ENCODE measurements around the gene SH3RF1.

The SH3RF1 gene

DNA sequence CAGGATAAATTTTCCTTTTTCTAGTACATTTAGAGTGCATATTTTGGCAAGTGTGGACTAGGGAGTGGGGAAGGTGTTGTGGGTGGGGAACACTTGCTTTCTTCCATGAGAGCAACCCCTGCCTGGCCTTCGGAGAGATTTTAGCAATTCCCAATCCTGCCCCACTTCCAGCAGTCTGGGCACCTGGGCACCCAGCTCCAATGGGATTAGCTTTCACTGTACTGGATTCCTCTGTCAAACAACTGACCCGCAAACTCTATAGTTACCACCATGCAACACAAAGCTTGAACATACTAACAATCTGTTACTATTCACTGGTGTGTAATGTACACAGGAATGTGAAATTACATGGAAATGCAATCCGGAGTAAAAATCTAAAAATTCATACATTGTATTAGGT, 50.3 kb downstream of the SH3RF1 start:
- no peak for DNase-seq
- POLR2A ChIA-PET, result no interaction called here
- Histone ChIP-seq H3K27me3 (replicated peaks in 2 of 5; ENCODE audit: control insufficient read depth in 4 of 5, insufficient read depth in 5 of 5, low read length in 4 of 5) (no peaks in the 10 kb centered on the region), H3K27ac (ENCODE audit: insufficient read depth in 1 of 2, low read depth in 1 of 2, low read length in 2 of 2, poor library complexity in 1 of 2, severe bottlenecking in 2 of 2) (no peak overlapping the region), H3K36me3 (ENCODE audit: control insufficient read depth in 4 of 4, insufficient read depth in 4 of 4, low read length in 3 of 4) (peaks cover 0 to 2% (median 0%) of the 10 kb centered on the region in 4 experiments), H3K4me1 (ENCODE audit: control extremely low read depth in 1 of 4, control insufficient read depth in 4 of 4, insufficient read depth in 4 of 4, low read length in 3 of 4) (peaks cover 0 to 11% (median 2%) of the 10 kb centered on the region in 4 experiments), H3K9me3 (ENCODE audit: control extremely low read depth in 1 of 5, control insufficient read depth in 4 of 5, insufficient read depth in 2 of 5, low read depth in 1 of 5, low read length in 4 of 5) (no peaks in the 10 kb centered on the region), H3K4me3 (ENCODE audit: control insufficient read depth in 1 of 7, extremely low read depth in 1 of 7, insufficient read depth in 4 of 7, low read depth in 2 of 7, low read length in 6 of 7) (no peak overlapping the region)
- CTCF ChIA-PET, result no interaction called here
- 100% methylated on average over 1 of the region's 3 CpGs for WGBS (ENCODE audit: insufficient coverage)

DNA sequence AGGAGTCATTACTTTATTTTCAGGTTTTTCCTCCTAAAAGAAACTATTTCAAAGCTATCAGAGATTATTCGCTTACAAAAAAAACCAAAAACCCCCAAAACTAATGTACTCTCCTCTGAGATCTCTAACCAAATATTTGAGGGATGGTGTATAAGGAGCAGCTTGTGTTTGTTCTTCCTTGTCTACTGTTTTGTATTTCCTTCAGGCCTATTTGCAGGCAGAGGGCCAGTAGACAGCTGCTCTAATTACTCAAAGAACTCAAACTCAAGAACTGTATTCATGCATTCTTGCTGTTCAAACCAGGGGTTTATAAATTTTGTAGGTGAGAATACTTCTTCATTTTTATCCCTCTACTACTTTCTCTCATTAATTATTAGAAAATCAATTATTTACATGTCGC, 51.3 kb downstream of the SH3RF1 start:
- H3K27me3 ChIP-seq (replicated peaks in 2 of 5; ENCODE audit: control insufficient read depth in 4 of 5, insufficient read depth in 5 of 5, low read length in 4 of 5), result no peaks in the 10 kb centered on the region
- H3K4me3 ChIP-seq (ENCODE audit: control insufficient read depth in 1 of 7, extremely low read depth in 1 of 7, insufficient read depth in 4 of 7, low read depth in 2 of 7, low read length in 6 of 7), result no peak overlapping the region
- no peak for DNase-seq
- peaks cover 0 to 6% (median 1%) of the 10 kb centered on the region in 4 experiments for H3K4me1 ChIP-seq (ENCODE audit: control extremely low read depth in 1 of 4, control insufficient read depth in 4 of 4, insufficient read depth in 4 of 4, low read length in 3 of 4)
- peaks cover 0 to 8% (median 0%) of the 10 kb centered on the region in 4 experiments for H3K36me3 ChIP-seq (ENCODE audit: control insufficient read depth in 4 of 4, insufficient read depth in 4 of 4, low read length in 3 of 4)
- ChIA-PET CTCF (interaction anchor here (1.4 kb wide), 1 partner anchor 12 kb away, joined by 3 read pairs; no protein-coding TSS in a partner anchor), POLR2A (no interaction called here)
- peak overlapping the region in 1 of 2 experiments; percentile 10 for H3K27ac ChIP-seq (ENCODE audit: insufficient read depth in 1 of 2, low read depth in 1 of 2, low read length in 2 of 2, poor library complexity in 1 of 2, severe bottlenecking in 2 of 2)
- peaks cover 0 to 4% (median 0%) of the 10 kb centered on the region in 5 experiments for H3K9me3 ChIP-seq (ENCODE audit: control extremely low read depth in 1 of 5, control insufficient read depth in 4 of 5, insufficient read depth in 2 of 5, low read depth in 1 of 5, low read length in 4 of 5)
- WGBS (ENCODE audit: insufficient coverage), result no CpG with 5 or more reads among the region's 2 CpGs

DNA sequence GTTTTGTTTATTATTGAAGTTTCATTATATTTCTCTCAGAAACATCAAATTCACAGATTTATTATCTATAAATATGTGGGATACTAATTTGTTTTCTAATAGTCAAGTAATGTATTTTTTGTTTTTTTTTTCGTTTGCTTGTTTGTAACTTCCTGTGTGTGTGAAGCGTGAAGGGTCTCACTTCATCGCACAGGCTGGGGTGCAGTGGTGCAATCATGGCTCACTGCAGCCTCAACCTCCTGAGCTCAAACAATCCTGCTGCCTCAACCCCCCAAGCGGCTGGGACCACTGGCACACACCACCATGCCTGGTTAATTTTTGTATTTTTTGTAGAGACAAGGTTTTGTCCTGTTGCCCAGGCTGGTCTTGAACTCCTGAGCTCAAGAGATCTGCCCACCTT, 55.1 kb downstream of the SH3RF1 start:
- 65% methylated on average over 2 of the region's 4 CpGs for WGBS (ENCODE audit: insufficient coverage)
- Histone ChIP-seq H3K4me3 (ENCODE audit: control insufficient read depth in 1 of 7, extremely low read depth in 1 of 7, insufficient read depth in 4 of 7, low read depth in 2 of 7, low read length in 6 of 7) (no peak overlapping the region), H3K9me3 (ENCODE audit: control extremely low read depth in 1 of 5, control insufficient read depth in 4 of 5, insufficient read depth in 2 of 5, low read depth in 1 of 5, low read length in 4 of 5) (peaks cover 0 to 18% (median 5%) of the 10 kb centered on the region in 5 experiments), H3K36me3 (ENCODE audit: control insufficient read depth in 4 of 4, insufficient read depth in 4 of 4, low read length in 3 of 4) (peaks cover 0 to 17% (median 0%) of the 10 kb centered on the region in 4 experiments), H3K4me1 (ENCODE audit: control extremely low read depth in 1 of 4, control insufficient read depth in 4 of 4, insufficient read depth in 4 of 4, low read length in 3 of 4) (no peaks in the 10 kb centered on the region), H3K27me3 (replicated peaks in 2 of 5; ENCODE audit: control insufficient read depth in 4 of 5, insufficient read depth in 5 of 5, low read length in 4 of 5) (no peaks in the 10 kb centered on the region), H3K27ac (ENCODE audit: insufficient read depth in 1 of 2, low read depth in 1 of 2, low read length in 2 of 2, poor library complexity in 1 of 2, severe bottlenecking in 2 of 2) (no peak overlapping the region)
- no peak for DNase-seq
- POLR2A ChIA-PET, result no interaction called here
- CTCF ChIA-PET, result interaction anchor here (1.2 to 1.8 kb wide), 2 partner anchors 8 to 26 kb away, joined by 3 to 4 read pairs; no protein-coding TSS in a partner anchor

DNA sequence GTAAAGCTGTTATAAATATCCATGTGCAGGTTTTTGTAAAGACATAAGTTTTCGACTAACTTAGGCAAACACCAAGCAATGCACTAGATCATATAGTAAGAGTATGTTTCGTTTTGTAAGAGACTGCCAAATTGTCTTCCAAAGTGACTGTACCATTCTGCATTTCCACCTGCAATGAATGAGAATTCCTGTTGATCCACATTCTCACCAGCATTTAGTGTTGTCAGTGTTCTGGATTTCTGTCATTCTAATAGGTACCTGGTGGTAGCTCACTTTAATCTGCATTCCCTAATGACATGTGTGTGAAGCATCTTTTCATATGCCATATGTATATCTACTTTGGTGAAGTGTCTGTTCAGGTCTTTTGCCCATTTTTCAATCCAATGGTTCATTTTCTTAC, 57.8 kb downstream of the SH3RF1 start:
- Histone ChIP-seq H3K9me3 (ENCODE audit: control extremely low read depth in 1 of 5, control insufficient read depth in 4 of 5, insufficient read depth in 2 of 5, low read depth in 1 of 5, low read length in 4 of 5) (peaks cover 0 to 18% (median 5%) of the 10 kb centered on the region in 5 experiments), H3K27ac (ENCODE audit: insufficient read depth in 1 of 2, low read depth in 1 of 2, low read length in 2 of 2, poor library complexity in 1 of 2, severe bottlenecking in 2 of 2) (no peak overlapping the region), H3K27me3 (replicated peaks in 2 of 5; ENCODE audit: control insufficient read depth in 4 of 5, insufficient read depth in 5 of 5, low read length in 4 of 5) (no peaks in the 10 kb centered on the region), H3K4me3 (ENCODE audit: control insufficient read depth in 1 of 7, extremely low read depth in 1 of 7, insufficient read depth in 4 of 7, low read depth in 2 of 7, low read length in 6 of 7) (no peak overlapping the region), H3K36me3 (ENCODE audit: control insufficient read depth in 4 of 4, insufficient read depth in 4 of 4, low read length in 3 of 4) (peaks cover 0 to 17% (median 0%) of the 10 kb centered on the region in 4 experiments), H3K4me1 (ENCODE audit: control extremely low read depth in 1 of 4, control insufficient read depth in 4 of 4, insufficient read depth in 4 of 4, low read length in 3 of 4) (no peaks in the 10 kb centered on the region)
- WGBS (ENCODE audit: insufficient coverage), result 100% methylated on average over 2 of the region's 2 CpGs
- ChIA-PET CTCF (no interaction called here), POLR2A (no interaction called here)
- DNase-seq, result no peak

DNA sequence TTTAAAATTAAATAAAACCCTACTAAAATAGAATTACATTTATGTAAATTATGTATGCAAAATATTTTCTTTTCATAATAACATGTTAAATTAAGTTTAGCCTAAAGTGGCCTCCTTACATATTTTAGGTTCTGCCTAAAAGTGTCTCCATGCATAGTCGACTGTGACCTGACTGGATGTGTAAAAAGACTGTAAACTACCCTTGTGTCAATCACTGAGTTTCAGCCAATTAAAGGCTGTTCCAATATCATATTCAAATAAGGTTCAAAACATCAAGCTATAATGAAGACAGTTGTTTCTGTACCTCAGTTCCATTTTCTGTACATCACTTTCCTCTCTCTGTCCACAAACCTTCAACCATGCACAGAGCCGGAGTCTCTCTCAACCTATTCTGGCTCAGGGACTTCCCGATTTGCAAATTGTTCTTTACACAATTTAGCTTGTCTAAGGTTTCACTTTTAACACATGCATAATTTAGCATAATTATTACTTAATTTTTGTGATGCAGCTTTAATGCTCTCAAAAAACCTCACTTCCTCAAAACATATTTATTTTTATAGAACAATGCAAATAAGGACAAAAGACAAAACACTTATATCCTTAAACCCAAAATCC, 60.1 kb downstream of the SH3RF1 start:
- ChIA-PET POLR2A (interaction anchor here (0.9 kb wide), 1 partner anchor 59 kb away, joined by 8 read pairs; no protein-coding TSS in a partner anchor), CTCF (interaction anchor here (0.9 kb wide), 1 partner anchor 8 kb away, joined by 3 read pairs; no protein-coding TSS in a partner anchor)
- peaks cover 0 to 17% (median 0%) of the 10 kb centered on the region in 4 experiments for H3K36me3 ChIP-seq (ENCODE audit: control insufficient read depth in 4 of 4, insufficient read depth in 4 of 4, low read length in 3 of 4)
- H3K4me3 ChIP-seq (ENCODE audit: control insufficient read depth in 1 of 7, extremely low read depth in 1 of 7, insufficient read depth in 4 of 7, low read depth in 2 of 7, low read length in 6 of 7), result no peak overlapping the region
- H3K4me1 ChIP-seq (ENCODE audit: control extremely low read depth in 1 of 4, control insufficient read depth in 4 of 4, insufficient read depth in 4 of 4, low read length in 3 of 4), result no peaks in the 10 kb centered on the region
- H3K9me3 ChIP-seq (ENCODE audit: control extremely low read depth in 1 of 5, control insufficient read depth in 4 of 5, insufficient read depth in 2 of 5, low read depth in 1 of 5, low read length in 4 of 5), result peaks cover 0 to 18% (median 5%) of the 10 kb centered on the region in 5 experiments
- WGBS (ENCODE audit: insufficient coverage), result 100% methylated on average over 1 of the region's 3 CpGs
- DNase-seq, result peak in 2 of 3 donors; percentile 57 to 58
- no peaks in the 10 kb centered on the region for H3K27me3 ChIP-seq (replicated peaks in 2 of 5; ENCODE audit: control insufficient read depth in 4 of 5, insufficient read depth in 5 of 5, low read length in 4 of 5)
- H3K27ac ChIP-seq (ENCODE audit: insufficient read depth in 1 of 2, low read depth in 1 of 2, low read length in 2 of 2, poor library complexity in 1 of 2, severe bottlenecking in 2 of 2), result no peak overlapping the region

DNA sequence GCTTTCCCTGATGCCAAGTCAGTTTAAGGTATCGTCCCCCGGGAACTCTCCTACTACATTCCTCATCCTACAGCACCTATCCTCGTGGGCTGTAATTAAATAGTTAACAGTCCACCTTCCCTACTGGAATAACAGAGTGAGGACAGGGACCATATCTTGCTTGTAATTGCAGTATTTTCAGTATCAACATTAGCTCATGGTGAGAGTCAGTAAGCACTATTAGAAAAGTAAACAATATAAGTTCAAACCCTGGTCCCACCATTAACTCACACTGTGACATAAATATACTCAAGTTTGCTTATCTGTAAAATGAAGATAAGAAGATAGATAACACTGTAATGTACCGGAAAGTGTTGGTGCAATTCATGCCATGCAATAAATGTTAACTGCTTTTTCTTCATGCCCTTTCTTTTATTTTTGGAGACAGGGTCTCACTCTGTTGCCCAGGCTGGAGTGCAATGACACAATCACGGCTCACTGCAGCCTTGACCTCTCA, 61.3 kb downstream of the SH3RF1 start:
- H3K36me3 ChIP-seq (ENCODE audit: control insufficient read depth in 4 of 4, insufficient read depth in 4 of 4, low read length in 3 of 4), result peaks cover 0 to 8% (median 0%) of the 10 kb centered on the region in 4 experiments
- no peak for DNase-seq
- H3K9me3 ChIP-seq (ENCODE audit: control extremely low read depth in 1 of 5, control insufficient read depth in 4 of 5, insufficient read depth in 2 of 5, low read depth in 1 of 5, low read length in 4 of 5), result peaks cover 0 to 13% (median 5%) of the 10 kb centered on the region in 5 experiments
- no peaks in the 10 kb centered on the region for H3K27me3 ChIP-seq (replicated peaks in 2 of 5; ENCODE audit: control insufficient read depth in 4 of 5, insufficient read depth in 5 of 5, low read length in 4 of 5)
- no peaks in the 10 kb centered on the region for H3K4me1 ChIP-seq (ENCODE audit: control extremely low read depth in 1 of 4, control insufficient read depth in 4 of 4, insufficient read depth in 4 of 4, low read length in 3 of 4)
- ChIA-PET POLR2A (no interaction called here), CTCF (no interaction called here)
- 83% methylated on average over 1 of the region's 5 CpGs for WGBS (ENCODE audit: insufficient coverage)
- no peak overlapping the region for H3K27ac ChIP-seq (ENCODE audit: insufficient read depth in 1 of 2, low read depth in 1 of 2, low read length in 2 of 2, poor library complexity in 1 of 2, severe bottlenecking in 2 of 2)
- no peak overlapping the region for H3K4me3 ChIP-seq (ENCODE audit: control insufficient read depth in 1 of 7, extremely low read depth in 1 of 7, insufficient read depth in 4 of 7, low read depth in 2 of 7, low read length in 6 of 7)

DNA sequence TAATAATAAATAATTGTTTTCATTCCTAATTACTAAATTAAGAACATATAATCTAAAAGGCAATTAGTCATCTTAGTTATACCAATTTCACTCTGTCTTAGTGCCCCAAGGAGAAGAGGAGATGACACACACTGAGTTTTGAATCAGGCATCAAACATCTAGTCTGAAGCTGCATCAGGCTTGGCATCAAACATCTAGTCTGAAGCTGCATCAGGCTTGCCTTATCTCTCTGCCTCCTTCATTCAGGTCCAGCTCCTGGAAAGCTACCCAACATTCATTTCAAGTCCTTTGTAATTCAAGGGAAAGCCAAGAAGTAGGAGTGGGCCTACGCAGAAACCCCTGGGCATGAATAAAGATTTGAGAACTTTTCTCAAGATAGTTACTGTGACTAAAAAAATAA, 62.2 kb downstream of the SH3RF1 start:
- H3K4me3 ChIP-seq (ENCODE audit: control insufficient read depth in 1 of 7, extremely low read depth in 1 of 7, insufficient read depth in 4 of 7, low read depth in 2 of 7, low read length in 6 of 7), result no peak overlapping the region
- H3K9me3 ChIP-seq (ENCODE audit: control extremely low read depth in 1 of 5, control insufficient read depth in 4 of 5, insufficient read depth in 2 of 5, low read depth in 1 of 5, low read length in 4 of 5), result peaks cover 0 to 6% (median 0%) of the 10 kb centered on the region in 5 experiments
- H3K27me3 ChIP-seq (replicated peaks in 2 of 5; ENCODE audit: control insufficient read depth in 4 of 5, insufficient read depth in 5 of 5, low read length in 4 of 5), result no peaks in the 10 kb centered on the region
- H3K4me1 ChIP-seq (ENCODE audit: control extremely low read depth in 1 of 4, control insufficient read depth in 4 of 4, insufficient read depth in 4 of 4, low read length in 3 of 4), result no peaks in the 10 kb centered on the region
- no CpG with 5 or more reads among the region's 1 CpG for WGBS (ENCODE audit: insufficient coverage)
- CTCF ChIA-PET, result interaction anchor here (1.6 kb wide), 1 partner anchor 15 kb away, joined by 4 read pairs; no protein-coding TSS in a partner anchor
- H3K36me3 ChIP-seq (ENCODE audit: control insufficient read depth in 4 of 4, insufficient read depth in 4 of 4, low read length in 3 of 4), result peaks cover 0 to 4% (median 0%) of the 10 kb centered on the region in 4 experiments
- POLR2A ChIA-PET, result no interaction called here
- no peak overlapping the region for H3K27ac ChIP-seq (ENCODE audit: insufficient read depth in 1 of 2, low read depth in 1 of 2, low read length in 2 of 2, poor library complexity in 1 of 2, severe bottlenecking in 2 of 2)
- no peak for DNase-seq

Measured in common myeloid progenitor, CD34-positive (primary cell).